ENCODE results near the gene CHST4. TPM values are rescaled to one million over a fixed set of nuclear protein-coding genes. Genes with fewer than 3 reads are reported as not detected.

The CHST4 gene
- polyA plus RNA-seq, 1 donor (not counting 4 experiments of a cell fraction or from before 2014, with no cell fraction given), result 0.14 TPM

DNA sequence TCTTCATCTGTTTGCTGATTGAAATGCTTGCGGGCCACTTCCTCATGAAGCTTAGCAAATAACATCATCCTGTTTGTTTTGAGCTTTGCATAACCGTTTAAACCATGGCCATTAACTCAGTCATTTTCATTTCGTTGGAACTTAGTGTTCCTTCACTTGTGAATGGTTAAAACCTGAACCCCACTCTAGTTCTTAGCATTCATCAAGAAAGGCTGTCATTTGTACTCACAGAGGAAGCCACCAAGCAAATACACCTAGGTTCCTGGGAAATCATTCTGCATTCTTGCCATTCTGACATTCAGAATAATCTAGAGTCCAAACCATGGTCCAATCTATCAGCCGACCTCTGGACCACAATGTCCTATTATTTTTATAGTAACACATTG lies 59.1 kb downstream of the CHST4 start:
- Histone ChIP-seq H3K27me3 (ENCODE audit: control insufficient read depth, extremely low read depth, insufficient read depth, low read length) (no peaks in the 10 kb centered on the region), H3K9me3 (ENCODE audit: control insufficient read depth, low read depth, low read length) (no peaks in the 10 kb centered on the region), H3K4me3 (ENCODE audit: control insufficient read depth in 2 of 3, extremely low read depth in 1 of 3, insufficient read depth in 2 of 3, low read depth in 1 of 3, low read length in 3 of 3) (no peak overlapping the region), H3K9me1 (ENCODE audit: control insufficient read depth, extremely low read depth, insufficient read depth, low read length) (no peaks in the 10 kb centered on the region), H3K4me1 (ENCODE audit: control insufficient read depth, extremely low read depth, insufficient read depth, low read length) (no peaks in the 10 kb centered on the region), H2AFZ (ENCODE audit: control insufficient read depth, low read length) (no peak overlapping the region), H3K9ac (ENCODE audit: control insufficient read depth, extremely low read depth, insufficient read depth, low read length) (no peak overlapping the region), H3K4me2 (ENCODE audit: control insufficient read depth, extremely low read depth, insufficient read depth, low read depth, low read length) (no peak overlapping the region), H3K27ac (ENCODE audit: control insufficient read depth, insufficient read depth, low read length) (no peak overlapping the region), H3K79me2 (ENCODE audit: control insufficient read depth, insufficient read depth, low read length) (no peaks in the 10 kb centered on the region), H4K20me1 (ENCODE audit: control insufficient read depth, extremely low read depth, insufficient read depth, low read length) (no peaks in the 10 kb centered on the region), H3K36me3 (ENCODE audit: control insufficient read depth in 2 of 2, extremely low read depth in 1 of 2, insufficient read depth in 2 of 2, low read length in 2 of 2) (no peaks in the 10 kb centered on the region)
- FAIRE-seq, result no peak
- TF ChIP-seq EZH2 (IDR thresholded peaks at IDR 0.05; ENCODE audit: low read length) (no peak), CTCF (optimal IDR thresholded peaks at IDR 0.05 in 1 of 3, IDR thresholded peaks at IDR 0.05 in 1 of 3, conservative IDR thresholded peaks at IDR 0.05 in 1 of 3; ENCODE audit: extremely low read depth in 1 of 3, insufficient read depth in 2 of 3, low read length in 3 of 3) (no peak)
- dilution Hi-C loops (cut with MboI; ENCODE audit: extremely low pct_ligation_motif_present, low sequenced_read_pairs), result no loop called here
- DNase-seq (ENCODE audit: low read depth, low spot score), result no peak

Small RNAs within 50 kb of the gene (small RNA-seq; reads per million reads assigned to genes)
- gene RNU6-1061P (ENCODE audit: insufficient read length in 3 of 3, low read depth in 3 of 3, low replicate concordance in 1 of 3), result 0 reads per million in 3 experiments

Other genes with a start within 250 kb of the CHST4 start
- 18.0 to 37.9 TPM (median 26.5 TPM) in 3 replicates for gene CMTR2, start 237.0 kb upstream of the CHST4 start, polyA plus RNA-seq
- 0.39 to 1.4 TPM (median 1.2 TPM) in 3 replicates for gene CALB2, start 167.7 kb upstream of the CHST4 start, polyA plus RNA-seq
- not detected in 3 replicates for gene TLE7, start 84.4 kb upstream of the CHST4 start, polyA plus RNA-seq
- gene ZNF23, start 64.2 kb upstream of the CHST4 start, polyA plus RNA-seq, result 4.7 to 8.2 TPM (median 6.5 TPM) in 3 replicates
- 1.2 to 1.7 TPM (median 1.2 TPM) in 3 replicates for gene ZNF19, start 37.1 kb upstream of the CHST4 start, polyA plus RNA-seq
- gene TAT, start 50.7 kb downstream of the CHST4 start, polyA plus RNA-seq, result 0.14 TPM in 1 of 3 replicates, not detected in the others
- gene MARVELD3, start 99.8 kb downstream of the CHST4 start, polyA plus RNA-seq, result 11.4 to 17.8 TPM (median 11.6 TPM) in 3 replicates
- 6.0 to 7.6 TPM (median 6.5 TPM) in 3 replicates for gene PHLPP2, start 198.3 kb downstream of the CHST4 start, polyA plus RNA-seq